Measurements from ENCODE around the gene NGDN.
A peak's percentile ranks its signal among the peaks of the same experiment; 100 is the strongest.

NGDN gene

DNA sequence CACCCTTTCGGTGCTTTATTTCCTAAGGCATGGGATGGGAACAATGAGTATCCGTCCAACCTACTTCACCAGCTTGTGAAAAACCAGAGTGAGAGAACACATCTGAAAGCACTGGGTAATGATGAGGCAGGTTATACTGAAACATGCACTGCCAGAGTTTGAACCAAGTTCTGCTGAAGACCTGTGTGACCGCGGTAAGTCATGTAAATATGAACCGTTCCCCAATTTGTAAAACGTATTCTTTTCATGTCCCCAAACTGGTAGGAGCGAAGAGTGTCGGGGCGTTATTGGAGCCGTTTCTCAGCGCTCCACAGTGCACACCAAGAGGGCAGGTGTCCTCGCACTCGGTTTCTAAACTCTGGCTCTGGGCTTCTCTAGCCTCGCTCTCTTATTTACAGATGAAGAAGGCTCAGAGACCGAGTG is 788 bp upstream of the NGDN start:
- DNase-seq (ENCODE audit: low spot score) = no peak

DNA sequence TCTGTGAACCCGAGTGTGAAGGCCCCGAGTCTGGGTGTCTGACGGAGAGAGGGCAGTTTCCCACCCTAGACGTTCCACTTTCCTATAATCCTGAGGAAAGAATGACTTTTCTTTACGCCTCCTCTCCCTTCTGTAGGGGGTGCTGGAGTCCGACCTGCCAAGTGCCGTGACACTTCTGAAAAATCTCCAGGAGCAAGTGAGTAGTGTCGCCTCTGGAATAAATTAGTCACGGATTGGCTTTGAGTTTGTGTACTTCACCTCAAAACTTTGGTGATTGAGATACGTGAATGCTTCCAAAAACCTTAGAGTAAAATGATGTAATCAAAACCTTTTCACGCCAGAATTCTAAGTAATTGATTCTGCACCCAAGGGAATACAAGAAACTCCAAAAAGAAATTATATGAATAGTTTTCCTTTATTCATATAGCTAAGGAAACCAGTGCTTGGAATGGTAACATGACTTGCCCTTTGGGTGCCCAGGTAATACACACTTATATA is 452 bp downstream of the NGDN start:
- no peak for DNase-seq (ENCODE audit: low spot score)

DNA sequence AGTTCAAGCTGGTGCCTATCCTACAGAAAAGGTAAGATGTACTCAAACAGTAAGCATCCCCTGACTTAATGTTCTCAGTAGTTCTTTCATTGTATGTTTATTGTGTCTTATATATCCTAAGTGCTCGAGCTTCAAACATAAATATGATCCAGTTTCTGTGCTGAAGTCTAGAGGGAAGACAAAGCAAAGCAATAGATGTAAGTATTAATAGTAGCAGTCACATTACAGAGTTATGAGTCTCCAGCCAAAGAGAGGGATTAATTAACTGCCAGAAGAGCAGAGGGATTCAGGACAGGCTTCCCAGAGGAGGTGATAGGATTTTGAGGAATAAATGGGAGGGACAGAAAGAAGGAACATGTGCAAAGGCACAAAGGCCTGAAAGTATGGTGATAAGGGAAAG is 1.4 kb downstream of the NGDN start:
- no peak for DNase-seq (ENCODE audit: low spot score)

DNA sequence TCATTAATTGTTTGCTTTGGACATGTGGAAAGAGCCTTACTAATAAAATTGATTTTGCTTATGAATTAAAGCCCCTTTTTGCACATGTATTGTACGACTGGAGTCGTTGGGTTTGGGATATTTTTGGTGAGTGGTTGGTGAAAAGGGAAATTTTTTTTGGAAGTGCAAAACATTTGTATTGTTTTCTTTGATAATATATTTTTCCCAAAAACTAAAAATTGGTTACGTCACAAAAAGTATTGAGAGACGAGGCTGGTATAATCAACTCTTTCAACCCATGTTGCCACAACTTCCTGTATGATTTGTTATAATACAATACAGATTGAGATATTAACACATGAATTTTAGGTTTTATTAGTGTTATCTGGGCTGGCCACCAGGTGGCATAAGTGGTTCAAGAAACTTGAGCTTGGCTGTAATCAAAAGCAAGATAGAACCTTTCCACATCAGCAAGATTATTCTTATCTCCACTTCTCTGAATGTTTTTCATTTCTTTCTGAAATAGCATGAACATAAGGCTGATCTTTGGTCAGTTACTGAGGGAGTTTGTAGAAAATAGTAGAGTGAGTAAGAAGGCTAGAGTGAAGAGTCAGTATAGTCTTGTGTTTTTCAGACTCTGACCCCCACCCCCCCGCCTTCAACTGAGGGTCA is 8.7 kb downstream of the NGDN start:
- peak; percentile 65 for DNase-seq (ENCODE audit: low spot score)

DNA sequence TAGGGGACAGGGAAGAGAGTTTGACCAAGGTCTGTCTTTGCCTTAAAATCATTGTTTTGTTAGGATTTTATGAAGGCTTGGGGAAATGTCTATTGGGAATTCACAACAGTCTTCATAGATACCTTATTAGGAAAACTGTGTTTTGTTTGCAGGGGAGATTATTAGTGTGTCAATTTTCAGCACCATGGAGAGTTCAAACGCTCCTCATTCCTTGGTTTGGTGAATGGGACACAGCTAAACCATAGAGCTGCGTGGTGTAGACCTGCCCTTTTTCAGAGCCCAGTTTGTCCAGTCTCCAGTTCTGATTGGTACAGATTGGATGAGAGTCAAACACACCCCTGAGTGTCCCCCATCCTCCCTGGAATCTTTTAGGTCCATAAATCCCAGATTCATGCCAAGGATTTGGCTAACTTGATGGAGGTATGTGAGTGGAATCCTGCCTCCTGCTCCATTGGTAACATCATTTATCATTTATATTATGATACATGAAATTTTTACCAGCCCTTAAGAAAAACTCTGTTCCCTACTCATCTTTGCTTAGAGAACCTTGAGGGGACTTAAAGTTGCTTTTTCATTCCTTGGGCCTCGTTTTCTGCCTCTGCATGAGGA is 12.0 kb downstream of the NGDN start:
- no peak for DNase-seq (ENCODE audit: low spot score)

DNA sequence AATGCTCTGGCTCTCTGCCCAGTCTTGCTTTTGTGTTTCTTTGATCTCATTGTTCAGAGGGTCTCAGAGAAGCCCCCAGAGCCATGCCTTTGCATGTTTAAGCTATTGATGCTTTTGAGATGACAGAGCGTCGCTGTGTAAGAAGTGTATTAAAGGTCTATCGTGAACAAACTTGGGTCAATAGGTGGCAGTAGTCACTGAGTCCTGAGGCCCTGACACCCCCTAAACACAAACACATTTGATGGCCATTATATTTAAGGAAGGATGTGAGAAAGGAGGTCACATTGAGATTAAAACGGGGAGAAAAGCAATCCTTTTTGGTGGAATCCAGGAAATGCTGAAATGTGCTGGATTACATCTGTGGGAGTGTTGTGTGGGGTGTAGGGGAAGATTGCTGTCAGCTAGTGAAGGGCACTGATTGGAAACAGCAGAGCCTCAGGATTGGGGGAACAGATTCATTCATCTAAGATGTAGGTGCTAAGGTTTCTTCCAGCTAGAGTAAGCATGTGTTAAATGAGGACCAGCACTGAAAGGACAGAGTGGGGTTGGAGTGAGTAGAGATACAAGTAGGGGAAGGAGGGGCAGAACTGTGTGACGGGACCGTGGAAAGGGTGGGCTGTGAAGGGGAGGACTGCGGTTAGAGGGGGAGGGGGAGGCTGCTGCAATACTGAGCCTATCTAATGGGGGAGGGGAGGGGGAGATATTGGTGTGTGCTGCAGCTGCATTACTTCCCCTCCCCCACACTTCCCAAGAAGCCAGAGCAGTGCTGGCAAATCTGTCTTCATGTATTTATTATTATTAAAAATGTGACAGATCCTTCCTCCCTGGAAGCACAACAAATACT is 12.7 kb downstream of the NGDN start:
- peak; percentile 38 for DNase-seq (ENCODE audit: low spot score)

DNA sequence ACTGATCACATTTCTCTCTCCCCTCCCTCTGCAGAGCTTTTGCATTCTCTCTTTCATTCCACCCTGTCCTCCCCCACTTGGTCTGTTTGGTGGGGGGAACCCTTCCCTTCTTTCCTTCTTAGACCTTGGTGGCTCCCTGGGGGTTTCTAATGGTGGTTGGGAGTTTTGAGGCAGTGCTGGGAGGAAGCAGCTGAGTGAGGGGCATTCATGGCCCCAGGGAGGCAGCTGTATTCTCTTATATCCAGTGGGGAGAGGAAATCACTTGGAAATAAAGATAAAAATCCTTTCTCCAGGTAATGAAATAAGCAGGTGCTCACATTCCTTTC is 13.3 kb downstream of the NGDN start:
- DNase-seq (ENCODE audit: low spot score) = no peak

DNA sequence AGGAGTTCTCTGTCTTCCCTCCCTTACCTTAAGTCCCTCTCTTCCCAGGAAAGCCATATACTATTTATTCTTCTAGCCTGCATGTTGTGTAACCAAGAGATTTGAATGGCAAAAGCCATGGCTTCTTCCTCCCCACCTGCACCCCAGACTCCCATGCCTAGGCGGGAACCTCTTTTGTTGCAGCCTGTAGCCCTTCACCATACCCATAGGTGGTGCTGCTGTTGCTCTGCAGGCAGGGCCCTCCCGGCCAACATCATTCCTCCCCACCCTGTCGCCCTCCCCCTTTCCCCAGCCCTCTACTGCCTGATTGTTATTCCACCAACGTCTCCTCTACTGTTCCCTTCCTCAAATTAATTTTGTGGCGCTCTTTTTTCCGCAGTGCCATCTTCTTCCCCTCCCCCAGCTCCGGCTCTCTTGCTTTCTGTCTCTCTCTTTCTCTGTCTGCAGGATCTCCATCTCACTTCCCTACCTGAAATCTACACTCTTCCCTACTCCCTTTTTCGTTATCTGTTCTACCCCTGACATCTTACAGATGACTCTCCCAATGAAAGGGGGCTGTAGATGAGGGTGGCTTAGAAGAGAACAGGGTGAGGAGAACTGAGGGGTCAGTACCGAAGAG is 13.8 kb downstream of the NGDN start:
- peak; percentile 73 for DNase-seq (ENCODE audit: low spot score)

DNA sequence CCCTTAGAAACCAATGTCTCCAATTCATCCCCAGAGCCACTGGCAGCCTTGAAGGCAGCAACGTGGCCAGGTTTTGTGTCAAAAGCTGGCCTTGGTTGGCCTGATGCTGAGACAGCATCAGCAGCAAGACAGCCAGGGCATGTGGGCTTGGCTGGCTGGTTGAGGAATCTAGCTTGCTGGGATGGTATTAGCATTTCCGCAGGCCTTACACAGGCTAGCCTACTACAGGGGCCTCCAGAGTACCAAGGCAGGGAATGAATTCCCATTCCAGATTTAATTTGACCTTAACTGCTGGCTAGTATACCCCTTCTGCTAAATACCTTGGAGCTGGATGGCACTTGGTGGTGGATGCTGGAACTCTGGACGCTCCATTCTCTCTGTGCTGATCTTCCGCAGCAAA is 15.8 kb downstream of the NGDN start:
- DNase-seq (ENCODE audit: low spot score) = no peak

DNA sequence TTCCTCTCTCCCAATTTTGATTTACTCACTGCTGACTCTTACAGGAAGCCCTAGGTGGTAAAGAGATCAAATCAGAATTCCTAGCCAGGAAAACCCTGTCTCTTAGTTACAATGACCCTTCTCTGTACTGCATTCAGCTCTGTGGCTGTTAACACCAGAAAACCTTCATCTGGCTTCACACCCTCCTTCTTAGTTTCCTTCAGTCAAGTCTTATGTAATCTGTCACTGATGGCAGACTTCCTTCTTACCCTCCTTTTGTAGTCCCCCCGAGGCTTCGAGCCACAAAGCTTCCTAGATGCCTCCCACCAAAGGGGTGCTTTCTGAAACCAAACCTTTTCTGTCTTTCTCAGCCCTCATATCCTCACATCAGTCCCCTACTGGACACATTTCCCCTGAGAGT is 16.5 kb downstream of the NGDN start:
- no peak for DNase-seq (ENCODE audit: low spot score)

DNA sequence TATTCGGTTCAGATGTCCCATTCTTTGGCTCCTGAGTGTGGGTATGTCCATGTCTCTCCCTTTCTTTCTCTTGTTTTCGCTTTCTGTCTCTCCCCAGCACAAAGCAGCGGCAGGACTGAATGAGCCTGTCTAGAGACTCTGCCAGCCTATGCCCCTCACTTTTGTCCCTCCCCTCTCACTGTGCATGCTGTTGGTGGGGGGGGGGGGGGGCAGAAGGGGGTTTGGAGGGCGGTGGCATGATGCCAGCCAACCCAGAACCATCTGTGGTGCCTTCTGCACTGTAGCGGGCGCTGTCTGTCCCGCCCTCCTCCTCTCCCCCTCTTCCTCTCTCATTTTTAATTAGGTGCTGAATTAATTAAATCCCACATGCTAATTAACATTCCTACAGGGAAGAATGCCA is 17.7 kb downstream of the NGDN start:
- DNase-seq (ENCODE audit: low spot score) = no peak

DNA sequence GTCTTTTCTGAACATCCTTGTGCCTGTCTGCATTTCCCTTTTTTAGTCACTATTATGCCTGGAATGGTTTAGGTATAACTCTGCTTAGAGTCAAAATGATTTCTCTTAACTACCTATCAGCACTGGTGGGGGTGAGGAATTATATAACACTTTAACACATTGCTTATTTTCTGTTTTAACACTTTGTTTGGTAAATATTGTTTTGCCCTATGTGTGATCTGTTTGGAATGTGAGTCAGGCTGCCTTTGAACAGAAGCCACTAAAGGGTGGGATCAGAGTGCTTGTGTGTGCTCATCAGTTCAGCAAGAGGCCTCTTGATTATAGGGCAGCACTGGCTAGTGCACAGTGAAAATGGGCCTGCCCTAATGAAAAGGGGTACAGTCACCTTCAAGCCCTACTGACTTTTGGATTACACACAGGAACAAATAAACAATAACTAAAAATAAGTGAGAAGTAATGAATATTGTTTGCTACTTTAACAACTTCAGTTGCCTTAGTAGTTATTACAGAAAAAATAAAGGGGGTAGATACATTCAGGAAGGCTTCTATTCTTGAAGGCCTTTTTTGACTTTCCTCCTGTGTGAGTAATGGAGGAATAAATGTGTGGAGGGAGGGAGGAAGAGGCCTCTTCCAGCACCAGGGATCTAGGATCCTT is 23.2 kb downstream of the NGDN start:
- no peak for DNase-seq (ENCODE audit: low spot score)

DNA sequence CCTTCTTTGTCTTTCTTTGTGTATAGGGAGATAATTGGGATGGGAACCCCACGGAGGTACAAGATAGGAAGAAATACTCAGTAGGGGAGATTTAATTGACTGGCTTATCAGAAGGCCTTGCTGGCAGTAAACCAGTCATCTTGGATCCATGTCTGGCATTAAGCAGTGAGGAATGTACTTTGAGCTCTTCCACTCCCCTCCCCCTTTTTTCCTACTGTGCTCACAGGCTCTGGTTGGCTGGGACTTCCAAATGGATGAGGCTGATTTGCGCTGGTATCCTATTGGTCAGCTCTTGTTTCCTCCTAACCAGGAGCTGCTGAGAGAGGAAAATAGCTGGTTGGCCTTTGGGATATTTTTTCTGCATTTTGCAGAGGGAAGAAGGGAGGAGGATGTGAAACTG is 24.7 kb downstream of the NGDN start:
- peak; percentile 81 for DNase-seq (ENCODE audit: low spot score)

DNA sequence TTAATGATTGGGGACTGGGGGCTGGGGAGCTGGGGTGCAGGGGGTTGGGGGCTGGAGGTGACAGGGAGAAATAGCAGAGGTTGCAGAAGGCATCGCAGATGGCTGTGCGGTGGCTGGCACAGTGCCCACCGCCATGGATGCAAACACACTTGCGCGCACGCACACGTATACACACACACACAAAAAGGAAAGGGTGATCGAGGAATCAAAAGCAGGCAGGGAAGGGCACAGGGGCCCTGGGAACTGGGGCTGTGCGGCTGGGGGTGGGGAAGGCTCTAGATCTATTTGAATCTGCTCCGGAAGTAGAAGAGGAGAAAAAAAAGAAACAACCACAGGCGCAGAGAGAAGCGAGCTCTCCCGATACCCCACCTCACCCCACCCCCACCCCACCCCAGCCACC is 42.7 kb downstream of the NGDN start:
- no peak for DNase-seq (ENCODE audit: low spot score)

DNA sequence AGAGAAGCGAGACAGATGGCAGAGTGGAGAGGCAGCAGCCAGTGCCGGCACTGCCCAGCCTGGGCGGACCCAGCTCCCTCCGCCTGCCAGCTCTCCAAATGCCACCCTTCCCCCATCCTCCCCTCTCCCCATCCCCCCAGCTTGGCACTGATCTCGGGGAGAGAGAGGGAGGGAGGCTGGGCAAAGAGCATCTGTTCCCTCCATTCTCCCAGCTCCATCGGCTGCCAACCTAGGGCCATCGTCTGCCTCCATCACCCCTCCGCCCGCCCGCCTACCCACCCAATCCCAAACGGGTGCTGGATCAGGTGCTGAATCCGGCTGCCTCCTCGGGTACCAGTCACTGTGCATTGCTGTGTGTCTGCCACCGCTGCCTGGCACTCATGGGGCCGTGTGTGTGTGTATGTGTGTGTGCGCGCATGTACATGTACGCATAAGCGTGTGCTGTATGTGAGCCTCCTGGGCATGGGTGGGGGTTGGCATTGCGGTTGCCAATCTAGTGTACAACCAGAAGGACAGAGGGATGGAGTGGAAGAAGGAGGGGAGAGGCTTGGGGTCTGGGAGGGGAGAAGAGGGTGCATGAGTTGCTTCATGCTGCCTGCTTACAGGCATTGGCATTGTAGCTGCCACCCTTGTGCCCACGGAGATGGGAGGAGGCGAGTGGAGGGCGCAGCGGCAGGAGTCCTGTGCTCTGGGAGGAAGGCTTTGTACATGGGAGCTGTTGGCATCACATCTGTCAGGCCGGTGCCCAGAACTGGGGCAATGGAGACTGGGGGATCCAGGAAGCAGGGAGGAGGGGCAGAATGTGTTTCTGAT is 43.7 kb downstream of the NGDN start:
- DNase-seq (ENCODE audit: low spot score) = no peak

DNA sequence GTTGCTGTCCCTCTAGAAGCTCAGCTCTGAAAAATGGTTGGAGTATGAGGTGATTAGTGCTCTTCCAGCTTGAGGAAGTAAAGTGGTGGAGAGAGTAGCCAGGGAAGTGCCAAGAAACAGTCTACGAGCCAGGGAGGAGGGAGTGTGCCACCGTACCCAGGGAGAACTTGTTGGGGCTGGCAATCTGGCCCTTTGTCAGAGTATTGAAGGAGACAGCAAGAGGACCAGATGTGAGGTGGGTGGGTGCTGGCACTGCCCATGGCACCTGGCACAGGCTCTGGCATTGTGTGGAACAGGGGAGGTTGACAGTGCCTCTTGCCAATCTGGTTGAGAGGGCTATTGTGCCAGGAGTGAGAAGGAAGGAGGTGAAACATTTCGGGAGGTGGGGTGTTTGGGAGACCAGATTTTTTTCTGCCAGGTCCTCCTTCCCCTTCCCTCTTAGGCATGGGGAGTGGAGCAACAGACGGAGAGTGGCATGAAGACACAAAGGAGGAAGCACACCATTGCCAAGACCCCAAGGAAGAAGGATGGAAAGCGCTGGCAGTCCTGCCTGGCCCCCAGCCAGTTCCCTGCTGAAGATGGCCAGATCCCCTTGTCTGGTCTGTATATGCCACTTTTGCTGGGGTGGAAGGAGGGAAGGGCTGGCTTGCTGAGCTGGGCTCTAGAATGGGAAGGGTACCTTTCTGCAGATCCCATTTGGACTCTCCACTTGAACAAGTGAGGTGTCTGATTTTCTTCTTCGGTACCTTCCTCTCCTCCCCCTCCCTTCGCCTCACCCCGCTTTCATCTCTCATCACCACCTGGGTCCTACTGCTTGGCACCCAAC is 44.5 kb downstream of the NGDN start:
- DNase-seq (ENCODE audit: low spot score) = no peak

DNA sequence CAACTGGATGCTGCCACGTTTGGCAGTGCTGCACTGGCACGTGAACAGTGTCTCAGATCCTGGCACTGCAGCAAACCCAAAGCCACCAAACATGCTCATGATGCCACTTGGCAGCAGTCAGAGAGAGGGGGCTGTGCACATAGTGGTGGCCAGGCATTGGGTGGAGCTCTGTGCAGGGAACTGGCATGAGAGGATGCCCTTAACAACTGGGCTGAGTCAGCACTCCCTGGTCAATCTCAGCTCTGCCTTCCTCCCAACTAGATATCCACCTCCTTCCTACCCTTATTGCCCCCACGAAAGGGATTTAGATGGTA is 45.1 kb downstream of the NGDN start:
- no peak for DNase-seq (ENCODE audit: low spot score)

DNA sequence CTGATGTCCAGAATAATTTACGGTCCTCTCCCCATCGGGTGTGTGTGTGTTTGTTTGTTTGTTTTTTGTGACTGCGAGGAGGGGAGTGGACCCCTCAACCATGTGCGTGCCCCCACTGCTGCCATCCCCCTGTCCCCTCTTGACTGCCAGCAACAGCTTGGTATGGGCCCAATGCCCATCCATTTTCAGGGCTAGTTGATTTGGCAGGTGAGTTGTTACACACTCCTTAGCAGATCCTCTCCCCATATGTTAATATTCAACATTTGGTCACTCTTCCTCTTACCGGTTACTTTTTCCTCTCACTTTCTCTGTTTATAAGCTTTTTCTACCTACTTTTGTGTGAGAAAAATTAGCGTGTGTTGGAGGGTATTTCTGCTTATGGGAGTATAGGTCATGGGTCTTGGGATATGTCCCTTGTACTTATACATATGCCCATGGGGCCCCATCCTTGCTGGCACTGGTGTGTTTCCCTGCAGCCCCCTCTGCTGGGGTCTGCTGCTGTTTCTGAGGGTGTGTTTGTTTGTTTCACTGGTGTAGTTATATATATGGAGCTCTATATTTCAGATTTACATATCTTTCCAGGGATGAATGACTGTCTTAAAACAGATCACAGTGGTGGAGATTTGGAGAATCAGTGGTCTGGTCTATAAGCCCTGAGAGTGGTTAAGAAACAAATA is 48.3 kb downstream of the NGDN start:
- no peak for DNase-seq (ENCODE audit: low spot score)

DNA sequence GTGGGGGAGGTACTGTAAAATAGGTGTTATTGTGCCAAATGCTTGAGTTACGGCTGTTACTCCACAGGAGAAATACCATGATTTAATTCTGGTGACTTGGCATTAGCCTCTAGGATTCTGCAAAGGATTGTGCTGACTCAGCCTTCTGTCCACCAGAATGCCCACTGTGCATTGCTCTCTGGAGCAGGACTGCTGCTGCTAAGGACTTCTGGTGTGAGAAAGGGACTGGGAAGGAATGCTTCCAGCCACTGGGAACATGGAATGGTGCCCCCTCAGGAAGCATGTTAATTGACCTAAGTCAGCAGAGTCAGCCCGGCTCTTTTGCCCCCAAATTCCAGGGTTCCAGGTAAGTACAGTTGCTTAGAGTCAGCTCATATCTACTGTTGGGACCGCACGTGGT is 49.2 kb downstream of the NGDN start:
- DNase-seq (ENCODE audit: low spot score) = no peak
